Hepatocyte (in vitro differentiated cells): ENCODE data around the gene HNF1B. TPM values are rescaled to one million over a fixed set of nuclear protein-coding genes. Genes with fewer than 3 reads are reported as not detected.
A peak's percentile ranks its signal among the peaks of the same experiment; 100 is the strongest.
"Not testable (repeated sequence)": the region's sequence is repeated elsewhere in the genome, so short reads cannot be mapped to it uniquely, and the experiment has no call there.

Experiments used
- DNase-seq: peaks from one replicate; pipeline ENCODE4 v3.0.0-alpha.2; 2016; ENCODE audit warnings: low spot score
- H2AFZ ChIP-seq: fragments of 200-600 bp; sonication (generic); 2 replicates; pipeline ENCODE4 v1.6.0; 2016; ENCODE audit warnings: antibody characterized with exemption, mild to moderate bottlenecking
- H3K27ac ChIP-seq: fragments of 200-600 bp; sonication (generic); 2 replicates; pipeline ENCODE4 v1.5.1; 2016; ENCODE audit warnings: mild to moderate bottlenecking
- H3K27me3 ChIP-seq: fragments of 200-600 bp; sonication (generic); 2 replicates; pipeline ENCODE4 v1.6.1; 2016
- H3K36me3 ChIP-seq: fragments of 200-600 bp; sonication (generic); replicated peaks from 2 replicates; pipeline ENCODE4 v1.5.1; 2016; ENCODE audit warnings: low read depth; ENCODE audit not compliant: insufficient read depth
- H3K4me1 ChIP-seq: fragments of 200-600 bp; sonication (generic); 2 replicates; pipeline ENCODE4 v1.5.1; 2016; ENCODE audit warnings: mild to moderate bottlenecking, moderate library complexity; ENCODE audit not compliant: insufficient read depth
- H3K4me2 ChIP-seq: fragments of 200-600 bp; sonication (generic); 2 replicates; pipeline ENCODE4 v1.6.0; 2016
- H3K4me3 ChIP-seq: fragments of 200-600 bp; sonication (generic); 2 replicates; pipeline ENCODE4 v1.5.1; 2016; ENCODE audit warnings: mild to moderate bottlenecking
- H3K79me2 ChIP-seq: fragments of 200-600 bp; sonication (generic); 2 replicates; pipeline ENCODE4 v1.6.0; 2017; ENCODE audit warnings: mild to moderate bottlenecking
- H3K9me2 ChIP-seq: fragments of 200-600 bp; sonication (generic); replicated peaks from 2 replicates; pipeline ENCODE4 v1.6.0; 2017; ENCODE audit warnings: mild to moderate bottlenecking; ENCODE audit not compliant: insufficient read depth
- H3K9me3 ChIP-seq: fragments of 200-600 bp; sonication (generic); 2 replicates; pipeline ENCODE4 v1.5.1; 2016; ENCODE audit warnings: low read depth, mild to moderate bottlenecking
- H4K20me1 ChIP-seq: fragments of 200-600 bp; sonication (generic); 2 replicates; pipeline ENCODE4 v1.6.0; 2016; ENCODE audit warnings: mild to moderate bottlenecking; ENCODE audit not compliant: insufficient read depth, poor library complexity, severe bottlenecking
- EZH2 ChIP-seq: fragments of 200-600 bp; sonication (generic); IDR thresholded peaks from 2 replicates; pipeline ENCODE4 v1.6.1; 2016; ENCODE audit warnings: antibody characterized with exemption, mild to moderate bottlenecking, borderline replicate concordance
- EZH2phosphoT487 ChIP-seq: fragments of 200-600 bp; sonication (generic); IDR thresholded peaks from one replicate; pipeline ENCODE4 v1.6.1; 2018; ENCODE audit warnings: antibody characterized with exemption, mild to moderate bottlenecking, low read depth, moderate library complexity; ENCODE audit not compliant: unreplicated experiment, severe bottlenecking
- WGBS: methylation state at CpG from one replicate; pipeline ENCODE4 v1.1.6; 2016; ENCODE audit warnings: low lambda C conversion rate; ENCODE audit errors: missing lambda C conversion rate; 5-methylcytosine and 5-hydroxymethylcytosine counted together
- polyA plus RNA-seq: library from polyadenylated mRNA; unstranded; fragments of >200 nt; fragmentation: Nextera tagmentation; extraction: Ambion mirVana; gene quantifications from 2 replicates; pipeline ENCODE4 v1.2.1, GENCODE V29; 2016
- total RNA-seq: library from RNA; depleted of rRNA; stranded (reverse); fragments of >200 nt; gene quantifications from 2 replicates; pipeline ENCODE4 v1.2.3, GENCODE V29; 2014
- TF ChIP-seq, protein P1 (sequence below): fragments of 200-600 bp; sonication (generic); IDR thresholded peaks from 2 replicates; pipeline ENCODE4 v1.5.1; 2016; ENCODE audit warnings: antibody characterized with exemption, mild to moderate bottlenecking; ENCODE audit not compliant: poor library complexity

Gene HNF1B
- total and polyA plus RNA-seq, 2 experiments from 2014 or later: 8.8 to 18.2 TPM

DNA sequence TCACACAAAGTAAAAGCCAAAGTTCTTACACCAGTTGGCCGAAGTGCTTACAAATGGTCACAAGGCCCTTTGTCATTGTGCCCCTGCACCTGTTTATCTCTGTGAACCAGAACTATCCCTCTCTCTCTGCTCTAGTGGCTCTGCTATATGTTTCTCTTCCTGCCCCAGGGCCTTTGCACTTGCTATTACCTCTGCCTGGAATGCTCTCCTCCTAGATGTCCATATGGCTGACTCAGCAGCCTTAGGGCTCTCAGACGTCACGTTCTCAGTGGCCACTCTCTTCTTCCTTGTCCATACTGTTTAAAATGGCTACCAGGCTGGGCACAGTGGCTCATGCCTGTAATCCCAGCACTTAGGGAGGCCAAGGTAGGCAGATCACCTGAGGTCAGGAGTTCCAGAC lies 62.9 kb downstream of the HNF1B start:
- Histone ChIP-seq H2AFZ (no peak overlapping the region), H3K79me2 (no peaks in the 10 kb centered on the region), H3K27ac (peak overlapping the region; percentile 60), H3K27me3 (no peaks in the 10 kb centered on the region), H3K4me3 (no peak overlapping the region), H3K9me2 (no peaks in the 10 kb centered on the region), H3K36me3 (no peaks in the 10 kb centered on the region), H4K20me1 (no peaks in the 10 kb centered on the region), H3K4me2 (no peak overlapping the region), H3K4me1 (peaks cover 19% of the 10 kb centered on the region), H3K9me3 (no peaks in the 10 kb centered on the region)
- TF ChIP-seq EZH2phosphoT487 (no peak), EZH2 (no peak)
- TF ChIP-seq, protein P1, sequence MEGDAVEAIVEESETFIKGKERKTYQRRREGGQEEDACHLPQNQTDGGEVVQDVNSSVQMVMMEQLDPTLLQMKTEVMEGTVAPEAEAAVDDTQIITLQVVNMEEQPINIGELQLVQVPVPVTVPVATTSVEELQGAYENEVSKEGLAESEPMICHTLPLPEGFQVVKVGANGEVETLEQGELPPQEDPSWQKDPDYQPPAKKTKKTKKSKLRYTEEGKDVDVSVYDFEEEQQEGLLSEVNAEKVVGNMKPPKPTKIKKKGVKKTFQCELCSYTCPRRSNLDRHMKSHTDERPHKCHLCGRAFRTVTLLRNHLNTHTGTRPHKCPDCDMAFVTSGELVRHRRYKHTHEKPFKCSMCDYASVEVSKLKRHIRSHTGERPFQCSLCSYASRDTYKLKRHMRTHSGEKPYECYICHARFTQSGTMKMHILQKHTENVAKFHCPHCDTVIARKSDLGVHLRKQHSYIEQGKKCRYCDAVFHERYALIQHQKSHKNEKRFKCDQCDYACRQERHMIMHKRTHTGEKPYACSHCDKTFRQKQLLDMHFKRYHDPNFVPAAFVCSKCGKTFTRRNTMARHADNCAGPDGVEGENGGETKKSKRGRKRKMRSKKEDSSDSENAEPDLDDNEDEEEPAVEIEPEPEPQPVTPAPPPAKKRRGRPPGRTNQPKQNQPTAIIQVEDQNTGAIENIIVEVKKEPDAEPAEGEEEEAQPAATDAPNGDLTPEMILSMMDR: no peak
- DNase-seq: no peak
- 96% methylated on average over 3 of the region's 3 CpGs for WGBS

DNA sequence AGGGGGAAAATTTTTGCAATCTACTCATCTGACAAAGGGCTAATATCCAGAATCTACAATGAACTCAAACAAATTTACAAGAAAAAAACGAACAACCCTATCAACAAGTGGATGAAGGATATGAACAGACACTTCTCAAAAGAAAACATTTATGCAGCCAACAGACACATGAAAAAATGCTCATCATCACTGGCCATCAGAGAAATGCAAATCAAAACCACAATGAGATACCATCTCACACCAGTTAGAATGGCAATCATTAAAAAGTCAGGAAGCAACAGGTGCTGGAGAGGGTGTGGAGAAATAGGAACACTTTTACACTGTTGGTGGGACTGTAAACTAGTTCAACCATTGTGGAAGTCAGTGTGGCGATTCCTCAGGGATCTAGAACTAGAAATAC lies 64.9 kb downstream of the HNF1B start:
- 95% methylated on average over 1 of the region's 2 CpGs for WGBS
- H3K4me2 ChIP-seq, H3K4me3 ChIP-seq, DNase-seq, H3K9me2 ChIP-seq, H3K79me2 ChIP-seq, H4K20me1 ChIP-seq, H3K27me3 ChIP-seq, H3K27ac ChIP-seq, H3K36me3 ChIP-seq, H2AFZ ChIP-seq, H3K9me3 ChIP-seq: not testable (repeated sequence)
- H3K4me1 ChIP-seq: peaks cover 30% of the 10 kb centered on the region

DNA sequence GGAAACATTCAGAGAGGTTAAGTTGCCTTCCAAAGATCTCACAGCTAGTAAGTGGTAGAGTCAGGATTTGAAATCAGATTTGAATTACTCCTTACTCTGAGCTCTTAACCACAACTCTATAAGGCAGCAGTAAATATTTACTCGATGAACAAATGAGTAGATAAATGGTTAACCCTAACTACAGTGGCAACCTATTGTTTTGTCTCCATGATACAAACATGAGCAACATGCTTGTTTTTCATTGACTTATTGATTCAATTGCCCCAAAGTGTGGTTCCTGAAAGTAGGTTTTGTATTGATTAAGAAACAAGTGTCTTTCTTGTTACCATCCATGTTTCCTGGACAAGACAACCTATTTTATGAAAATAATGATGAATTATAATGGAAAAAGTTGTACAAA lies 66.8 kb downstream of the HNF1B start:
- no peak for DNase-seq
- H4K20me1 ChIP-seq: no peaks in the 10 kb centered on the region
- H3K9me3 ChIP-seq: no peaks in the 10 kb centered on the region
- peaks cover 17% of the 10 kb centered on the region for H3K4me1 ChIP-seq
- no peaks in the 10 kb centered on the region for H3K79me2 ChIP-seq
- H3K4me2 ChIP-seq: no peak overlapping the region
- WGBS: 81% methylated on average over 1 of the region's 1 CpG
- H3K36me3 ChIP-seq: no peaks in the 10 kb centered on the region
- no peaks in the 10 kb centered on the region for H3K9me2 ChIP-seq
- TF ChIP-seq EZH2phosphoT487 (no peak), EZH2 (no peak)
- TF ChIP-seq, protein P1: no peak
- H2AFZ ChIP-seq: no peak overlapping the region
- no peaks in the 10 kb centered on the region for H3K27me3 ChIP-seq
- H3K27ac ChIP-seq: peak overlapping the region; percentile 98
- no peak overlapping the region for H3K4me3 ChIP-seq

DNA sequence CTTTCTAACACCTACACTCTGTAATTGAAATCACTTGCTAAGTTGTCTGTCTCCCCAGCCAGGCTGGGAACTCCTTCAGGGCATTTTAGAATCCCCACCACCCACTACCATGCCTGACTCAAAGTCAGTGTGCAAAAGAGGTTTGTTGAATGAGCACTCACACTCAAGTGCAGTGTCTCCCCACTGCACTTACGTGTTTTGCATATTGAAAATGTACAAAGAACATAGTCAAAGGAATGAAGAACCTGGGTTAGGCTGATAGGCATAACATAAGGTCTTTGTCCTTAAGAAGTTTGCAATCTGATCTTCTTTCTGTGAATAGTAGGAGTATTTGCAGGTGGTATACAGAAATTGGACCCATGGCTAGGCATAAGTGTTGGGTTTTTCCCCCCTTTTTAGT lies 67.8 kb downstream of the HNF1B start:
- DNase-seq: no peak
- Histone ChIP-seq H3K4me1 (peaks cover 24% of the 10 kb centered on the region), H4K20me1 (no peaks in the 10 kb centered on the region), H3K79me2 (no peaks in the 10 kb centered on the region), H3K27me3 (no peaks in the 10 kb centered on the region), H3K27ac (peak overlapping the region; percentile 98), H3K4me2 (no peak overlapping the region), H3K4me3 (no peak overlapping the region), H3K9me3 (no peaks in the 10 kb centered on the region), H3K36me3 (no peaks in the 10 kb centered on the region), H2AFZ (no peak overlapping the region), H3K9me2 (no peaks in the 10 kb centered on the region)
- no peak for TF ChIP-seq EZH2phosphoT487
- TF ChIP-seq EZH2: no peak
- TF ChIP-seq, protein P1: no peak
- 65% methylated on average over 1 of the region's 1 CpG for WGBS
